GM23338 (cell line): ENCODE data around the gene CD82. TPM values are rescaled to one million over a fixed set of nuclear protein-coding genes. Genes with fewer than 3 reads are reported as not detected.

Experiments
- ATAC-seq: fragments of 200-7000 bp; cut with Tn5 transposase; 3 replicates; pipeline ENCODE4 v1.9.1; 2020
- DNase-seq: peaks from one replicate; pipeline ENCODE4 v3.0.0-alpha.2; 2015; ENCODE audit warnings: low spot score
- H2AFZ ChIP-seq: fragments of 200-600 bp; sonication (generic); 2 replicates; pipeline ENCODE4 v1.8.0; 2016; ENCODE audit warnings: antibody characterized with exemption, mild to moderate bottlenecking, moderate library complexity
- H3F3A ChIP-seq: fragments of 200-600 bp; sonication (generic); replicated peaks from 2 replicates; pipeline ENCODE4 v1.8.0; 2017; ENCODE audit warnings: antibody characterized with exemption, mixed run types, low read depth
- H3K27ac ChIP-seq: fragments of 200-600 bp; sonication (generic); 2 replicates; pipeline ENCODE4 v1.6.1; 2016; ENCODE audit warnings: low read depth
- H3K27me3 ChIP-seq: fragments of 200-600 bp; sonication (generic); 2 replicates; pipeline ENCODE4 v1.8.0; 2016; ENCODE audit warnings: mild to moderate bottlenecking, mixed run types, moderate library complexity; ENCODE audit not compliant: insufficient read depth
- H3K36me3 ChIP-seq: fragments of 200-600 bp; sonication (generic); 2 replicates; pipeline ENCODE4 v1.8.0; 2016; ENCODE audit warnings: mild to moderate bottlenecking; ENCODE audit not compliant: insufficient read depth
- H3K4me1 ChIP-seq: fragments of 200-600 bp; sonication (generic); 2 replicates; pipeline ENCODE4 v1.8.0; 2016; ENCODE audit warnings: mild to moderate bottlenecking, moderate library complexity; ENCODE audit not compliant: insufficient read depth
- H3K4me2 ChIP-seq: fragments of 200-600 bp; sonication (generic); 2 replicates; pipeline ENCODE4 v1.7.1; 2017; ENCODE audit warnings: mixed run types
- H3K4me3 ChIP-seq: fragments of 200-600 bp; sonication (generic); 2 replicates; pipeline ENCODE4 v1.6.1; 2016; ENCODE audit warnings: mixed run types
- H3K79me2 ChIP-seq: fragments of 200-600 bp; sonication (generic); replicated peaks from 2 replicates; pipeline ENCODE4 v1.8.0; 2017; ENCODE audit warnings: mild to moderate bottlenecking; ENCODE audit not compliant: insufficient read depth
- H3K9me2 ChIP-seq: fragments of 200-600 bp; sonication (generic); 2 replicates; pipeline ENCODE4 v1.8.0; 2017; ENCODE audit not compliant: insufficient read depth
- H4K20me1 ChIP-seq: fragments of 200-600 bp; sonication (generic); replicated peaks from 2 replicates; pipeline ENCODE4 v1.8.0; 2017; ENCODE audit warnings: mild to moderate bottlenecking; ENCODE audit not compliant: insufficient read depth
- H3K27ac Mint-ChIP-seq: 2 replicates; pipeline ENCODE4 v1.8.0; 2020; ENCODE audit warnings: inconsistent platforms, mild to moderate bottlenecking, moderate library complexity, mixed read lengths
- H3K27me3 Mint-ChIP-seq: 3 replicates; pipeline ENCODE4 v1.8.0; 2022; ENCODE audit warnings: low read depth, mild to moderate bottlenecking, moderate library complexity, mixed read lengths, inconsistent platforms; ENCODE audit not compliant: insufficient read depth, poor library complexity
- H3K36me3 Mint-ChIP-seq: 3 replicates; pipeline ENCODE4 v1.8.0; 2021; ENCODE audit warnings: low read depth, mild to moderate bottlenecking, inconsistent platforms, moderate library complexity, mixed read lengths
- H3K4me1 Mint-ChIP-seq: 3 replicates; pipeline ENCODE4 v1.8.0; 2020; ENCODE audit warnings: mild to moderate bottlenecking, inconsistent platforms, mixed read lengths
- H3K4me3 Mint-ChIP-seq: 3 replicates; pipeline ENCODE4 v1.8.0; 2021; ENCODE audit warnings: moderate library complexity, mild to moderate bottlenecking, inconsistent platforms, mixed read lengths
- H3K9me3 Mint-ChIP-seq: 3 replicates; pipeline ENCODE4 v1.8.0; 2020; ENCODE audit warnings: moderate library complexity, mild to moderate bottlenecking, inconsistent platforms, mixed read lengths
- CREB1 ChIP-seq: fragments of 250-450 bp; sonication (Bioruptor Pico); IDR thresholded peaks from 2 replicates; pipeline ENCODE4 v1.5.0; 2020; ENCODE audit warnings: low read depth, mild to moderate bottlenecking, moderate library complexity
- EZH2 ChIP-seq: fragments of 200-600 bp; sonication (generic); IDR thresholded peaks from one replicate; pipeline ENCODE4 v1.8.0; 2017; ENCODE audit warnings: antibody characterized with exemption, mild to moderate bottlenecking, low read depth; ENCODE audit not compliant: unreplicated experiment
- EZH2phosphoT487 ChIP-seq: fragments of 200-600 bp; sonication (generic); IDR thresholded peaks from one replicate; pipeline ENCODE4 v1.8.1; 2018; ENCODE audit warnings: antibody characterized with exemption; ENCODE audit not compliant: unreplicated experiment
- JUNB ChIP-seq: IDR thresholded peaks from one replicate; pipeline ENCODE4 v1.6.1; 2016; ENCODE audit warnings: antibody characterized with exemption; ENCODE audit not compliant: unreplicated experiment
- NANOG ChIP-seq: IDR thresholded peaks from 2 replicates; pipeline ENCODE4 v1.6.1; 2016; ENCODE audit warnings: antibody characterized with exemption, borderline replicate concordance
- POLR2AphosphoS5 ChIP-seq: IDR thresholded peaks from 2 replicates; pipeline ENCODE4 v1.6.1; 2016; ENCODE audit warnings: antibody characterized with exemption, low read depth
- STAT1 ChIP-seq: IDR thresholded peaks from one replicate; pipeline ENCODE4 v1.6.1; 2016; ENCODE audit warnings: antibody characterized with exemption; ENCODE audit not compliant: unreplicated experiment
- ZNF114 ChIP-seq: fragments of 250-450 bp; sonication (Bioruptor Pico); IDR thresholded peaks from 2 replicates; pipeline ENCODE4 v1.5.0; 2020; ENCODE audit warnings: mild to moderate bottlenecking, moderate library complexity
- ZNF331 ChIP-seq: fragments of 250-450 bp; sonication (Bioruptor Pico); IDR thresholded peaks from 2 replicates; pipeline ENCODE4 v1.5.0; 2020; ENCODE audit warnings: low read depth, mild to moderate bottlenecking, moderate library complexity
- polyA plus RNA-seq: library from polyadenylated mRNA; unstranded; fragments of >200 nt; fragmentation: Nextera tagmentation; extraction: Ambion mirVana; gene quantifications from 2 replicates; pipeline ENCODE4 v1.2.1, GENCODE V29; 2016
- total RNA-seq: library from RNA; depleted of rRNA; stranded (reverse); fragments of >200 nt; shearing (Covaris generic); gene quantifications from 2 replicates; pipeline ENCODE4 v1.2.3, GENCODE V29; 2014
- TF ChIP-seq, protein P1 (sequence below): fragments of 250-450 bp; sonication (Bioruptor Pico); IDR thresholded peaks from 2 replicates; pipeline ENCODE4 v1.5.0; 2020; ENCODE audit warnings: mild to moderate bottlenecking, moderate library complexity
- TF ChIP-seq, protein P2 (sequence below): IDR thresholded peaks from one replicate; pipeline ENCODE4 v1.6.1; 2018; ENCODE audit warnings: antibody characterized with exemption; ENCODE audit not compliant: unreplicated experiment
- TF ChIP-seq, protein P3 (sequence below), 2 experiments: fragments of 200-600 bp in 1 of 2; sonication (generic) in 1 of 2; conservative IDR thresholded peaks; 2 replicates each; pipeline versions ENCODE4 v1.5.1 to v1.6.1; 2016 to 2017; ENCODE audit warnings: antibody characterized with exemption in 2 of 2, low read depth in 2 of 2, mild to moderate bottlenecking in 2 of 2, moderate library complexity in 1 of 2
- TF ChIP-seq, protein P4 (sequence below): IDR thresholded peaks from 2 replicates; pipeline ENCODE4 v1.6.1; 2016; ENCODE audit warnings: antibody characterized with exemption

CD82 gene
- total and polyA plus RNA-seq, 2 experiments from 2014 or later, result 4.4 to 4.9 TPM

DNA sequence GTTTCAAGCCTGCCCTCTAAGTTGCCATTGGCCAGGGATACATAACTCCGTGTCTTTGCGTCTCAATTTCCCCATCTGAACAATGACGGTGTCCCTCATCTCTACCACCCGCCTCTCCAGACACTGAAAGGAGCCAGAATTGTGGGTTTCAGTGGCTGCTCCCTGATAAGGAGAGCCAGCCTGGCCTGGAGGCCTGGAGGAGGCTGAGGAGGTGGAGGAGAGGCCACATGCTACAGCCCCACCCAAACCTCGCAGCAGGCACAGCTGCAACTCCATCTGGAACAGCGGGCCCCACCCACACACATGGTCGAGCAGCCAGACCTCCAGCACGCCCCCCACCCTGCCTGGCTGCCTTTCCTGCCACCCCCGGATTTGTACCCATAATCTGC, 34.4 kb upstream of the CD82 start:
- Histone ChIP-seq H3K27ac (no peak overlapping the region), H3K4me2 (no peak overlapping the region), H3K4me3 (no peak overlapping the region), H3K79me2 (no peaks in the 10 kb centered on the region), H3K9me2 (no peaks in the 10 kb centered on the region), H4K20me1 (no peaks in the 10 kb centered on the region), H3K27me3 (no peaks in the 10 kb centered on the region), H3K36me3 (no peaks in the 10 kb centered on the region), H3K4me1 (peaks cover 4% of the 10 kb centered on the region; the same call in 1 of the 2 replicates), H2AFZ (no peak overlapping the region), H3F3A (no peaks in the 10 kb centered on the region)
- H3K36me3 Mint-ChIP-seq, result no peaks in the 10 kb centered on the region
- H3K27me3 Mint-ChIP-seq, result peaks cover 24% of the 10 kb centered on the region
- H3K4me1 Mint-ChIP-seq, result peaks cover 25% of the 10 kb centered on the region
- ATAC-seq, result no peak
- TF ChIP-seq STAT1 (no peak), EZH2phosphoT487 (no peak), EZH2 (no peak), ZNF331 (CRISPR knock-in tag) (no peak), JUNB (no peak), POLR2AphosphoS5 (no peak), NANOG (no peak), ZNF114 (CRISPR knock-in tag) (no peak), CREB1 (no peak)
- TF ChIP-seq, protein P1, sequence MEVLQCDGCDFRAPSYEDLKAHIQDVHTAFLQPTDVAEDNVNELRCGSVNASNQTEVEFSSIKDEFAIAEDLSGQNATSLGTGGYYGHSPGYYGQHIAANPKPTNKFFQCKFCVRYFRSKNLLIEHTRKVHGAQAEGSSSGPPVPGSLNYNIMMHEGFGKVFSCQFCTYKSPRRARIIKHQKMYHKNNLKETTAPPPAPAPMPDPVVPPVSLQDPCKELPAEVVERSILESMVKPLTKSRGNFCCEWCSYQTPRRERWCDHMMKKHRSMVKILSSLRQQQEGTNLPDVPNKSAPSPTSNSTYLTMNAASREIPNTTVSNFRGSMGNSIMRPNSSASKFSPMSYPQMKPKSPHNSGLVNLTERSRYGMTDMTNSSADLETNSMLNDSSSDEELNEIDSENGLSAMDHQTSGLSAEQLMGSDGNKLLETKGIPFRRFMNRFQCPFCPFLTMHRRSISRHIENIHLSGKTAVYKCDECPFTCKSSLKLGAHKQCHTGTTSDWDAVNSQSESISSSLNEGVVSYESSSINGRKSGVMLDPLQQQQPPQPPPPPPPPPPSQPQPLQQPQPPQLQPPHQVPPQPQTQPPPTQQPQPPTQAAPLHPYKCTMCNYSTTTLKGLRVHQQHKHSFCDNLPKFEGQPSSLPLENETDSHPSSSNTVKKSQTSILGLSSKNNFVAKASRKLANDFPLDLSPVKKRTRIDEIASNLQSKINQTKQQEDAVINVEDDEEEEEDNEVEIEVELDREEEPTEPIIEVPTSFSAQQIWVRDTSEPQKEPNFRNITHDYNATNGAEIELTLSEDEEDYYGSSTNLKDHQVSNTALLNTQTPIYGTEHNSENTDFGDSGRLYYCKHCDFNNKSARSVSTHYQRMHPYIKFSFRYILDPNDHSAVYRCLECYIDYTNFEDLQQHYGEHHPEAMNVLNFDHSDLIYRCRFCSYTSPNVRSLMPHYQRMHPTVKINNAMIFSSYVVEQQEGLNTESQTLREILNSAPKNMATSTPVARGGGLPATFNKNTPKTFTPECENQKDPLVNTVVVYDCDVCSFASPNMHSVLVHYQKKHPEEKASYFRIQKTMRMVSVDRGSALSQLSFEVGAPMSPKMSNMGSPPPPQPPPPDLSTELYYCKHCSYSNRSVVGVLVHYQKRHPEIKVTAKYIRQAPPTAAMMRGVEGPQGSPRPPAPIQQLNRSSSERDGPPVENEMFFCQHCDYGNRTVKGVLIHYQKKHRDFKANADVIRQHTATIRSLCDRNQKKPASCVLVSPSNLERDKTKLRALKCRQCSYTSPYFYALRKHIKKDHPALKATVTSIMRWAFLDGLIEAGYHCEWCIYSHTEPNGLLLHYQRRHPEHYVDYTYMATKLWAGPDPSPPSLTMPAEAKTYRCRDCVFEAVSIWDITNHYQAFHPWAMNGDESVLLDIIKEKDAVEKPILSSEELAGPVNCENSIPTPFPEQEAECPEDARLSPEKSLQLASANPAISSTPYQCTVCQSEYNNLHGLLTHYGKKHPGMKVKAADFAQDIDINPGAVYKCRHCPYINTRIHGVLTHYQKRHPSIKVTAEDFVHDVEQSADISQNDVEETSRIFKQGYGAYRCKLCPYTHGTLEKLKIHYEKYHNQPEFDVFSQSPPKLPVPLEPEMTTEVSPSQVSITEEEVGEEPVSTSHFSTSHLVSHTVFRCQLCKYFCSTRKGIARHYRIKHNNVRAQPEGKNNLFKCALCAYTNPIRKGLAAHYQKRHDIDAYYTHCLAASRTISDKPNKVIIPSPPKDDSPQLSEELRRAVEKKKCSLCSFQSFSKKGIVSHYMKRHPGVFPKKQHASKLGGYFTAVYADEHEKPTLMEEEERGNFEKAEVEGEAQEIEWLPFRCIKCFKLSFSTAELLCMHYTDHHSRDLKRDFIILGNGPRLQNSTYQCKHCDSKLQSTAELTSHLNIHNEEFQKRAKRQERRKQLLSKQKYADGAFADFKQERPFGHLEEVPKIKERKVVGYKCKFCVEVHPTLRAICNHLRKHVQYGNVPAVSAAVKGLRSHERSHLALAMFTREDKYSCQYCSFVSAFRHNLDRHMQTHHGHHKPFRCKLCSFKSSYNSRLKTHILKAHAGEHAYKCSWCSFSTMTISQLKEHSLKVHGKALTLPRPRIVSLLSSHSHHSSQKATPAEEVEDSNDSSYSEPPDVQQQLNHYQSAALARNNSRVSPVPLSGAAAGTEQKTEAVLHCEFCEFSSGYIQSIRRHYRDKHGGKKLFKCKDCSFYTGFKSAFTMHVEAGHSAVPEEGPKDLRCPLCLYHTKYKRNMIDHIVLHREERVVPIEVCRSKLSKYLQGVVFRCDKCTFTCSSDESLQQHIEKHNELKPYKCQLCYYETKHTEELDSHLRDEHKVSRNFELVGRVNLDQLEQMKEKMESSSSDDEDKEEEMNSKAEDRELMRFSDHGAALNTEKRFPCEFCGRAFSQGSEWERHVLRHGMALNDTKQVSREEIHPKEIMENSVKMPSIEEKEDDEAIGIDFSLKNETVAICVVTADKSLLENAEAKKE (CRISPR knock-in tag), result no peak
- TF ChIP-seq, protein P2, sequence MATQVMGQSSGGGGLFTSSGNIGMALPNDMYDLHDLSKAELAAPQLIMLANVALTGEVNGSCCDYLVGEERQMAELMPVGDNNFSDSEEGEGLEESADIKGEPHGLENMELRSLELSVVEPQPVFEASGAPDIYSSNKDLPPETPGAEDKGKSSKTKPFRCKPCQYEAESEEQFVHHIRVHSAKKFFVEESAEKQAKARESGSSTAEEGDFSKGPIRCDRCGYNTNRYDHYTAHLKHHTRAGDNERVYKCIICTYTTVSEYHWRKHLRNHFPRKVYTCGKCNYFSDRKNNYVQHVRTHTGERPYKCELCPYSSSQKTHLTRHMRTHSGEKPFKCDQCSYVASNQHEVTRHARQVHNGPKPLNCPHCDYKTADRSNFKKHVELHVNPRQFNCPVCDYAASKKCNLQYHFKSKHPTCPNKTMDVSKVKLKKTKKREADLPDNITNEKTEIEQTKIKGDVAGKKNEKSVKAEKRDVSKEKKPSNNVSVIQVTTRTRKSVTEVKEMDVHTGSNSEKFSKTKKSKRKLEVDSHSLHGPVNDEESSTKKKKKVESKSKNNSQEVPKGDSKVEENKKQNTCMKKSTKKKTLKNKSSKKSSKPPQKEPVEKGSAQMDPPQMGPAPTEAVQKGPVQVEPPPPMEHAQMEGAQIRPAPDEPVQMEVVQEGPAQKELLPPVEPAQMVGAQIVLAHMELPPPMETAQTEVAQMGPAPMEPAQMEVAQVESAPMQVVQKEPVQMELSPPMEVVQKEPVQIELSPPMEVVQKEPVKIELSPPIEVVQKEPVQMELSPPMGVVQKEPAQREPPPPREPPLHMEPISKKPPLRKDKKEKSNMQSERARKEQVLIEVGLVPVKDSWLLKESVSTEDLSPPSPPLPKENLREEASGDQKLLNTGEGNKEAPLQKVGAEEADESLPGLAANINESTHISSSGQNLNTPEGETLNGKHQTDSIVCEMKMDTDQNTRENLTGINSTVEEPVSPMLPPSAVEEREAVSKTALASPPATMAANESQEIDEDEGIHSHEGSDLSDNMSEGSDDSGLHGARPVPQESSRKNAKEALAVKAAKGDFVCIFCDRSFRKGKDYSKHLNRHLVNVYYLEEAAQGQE, result no peak
- TF ChIP-seq, protein P3, sequence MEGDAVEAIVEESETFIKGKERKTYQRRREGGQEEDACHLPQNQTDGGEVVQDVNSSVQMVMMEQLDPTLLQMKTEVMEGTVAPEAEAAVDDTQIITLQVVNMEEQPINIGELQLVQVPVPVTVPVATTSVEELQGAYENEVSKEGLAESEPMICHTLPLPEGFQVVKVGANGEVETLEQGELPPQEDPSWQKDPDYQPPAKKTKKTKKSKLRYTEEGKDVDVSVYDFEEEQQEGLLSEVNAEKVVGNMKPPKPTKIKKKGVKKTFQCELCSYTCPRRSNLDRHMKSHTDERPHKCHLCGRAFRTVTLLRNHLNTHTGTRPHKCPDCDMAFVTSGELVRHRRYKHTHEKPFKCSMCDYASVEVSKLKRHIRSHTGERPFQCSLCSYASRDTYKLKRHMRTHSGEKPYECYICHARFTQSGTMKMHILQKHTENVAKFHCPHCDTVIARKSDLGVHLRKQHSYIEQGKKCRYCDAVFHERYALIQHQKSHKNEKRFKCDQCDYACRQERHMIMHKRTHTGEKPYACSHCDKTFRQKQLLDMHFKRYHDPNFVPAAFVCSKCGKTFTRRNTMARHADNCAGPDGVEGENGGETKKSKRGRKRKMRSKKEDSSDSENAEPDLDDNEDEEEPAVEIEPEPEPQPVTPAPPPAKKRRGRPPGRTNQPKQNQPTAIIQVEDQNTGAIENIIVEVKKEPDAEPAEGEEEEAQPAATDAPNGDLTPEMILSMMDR (conservative IDR thresholded peaks at IDR 0.05; ENCODE audit: low read depth in 2 of 2), result no peak
- TF ChIP-seq, protein P4, sequence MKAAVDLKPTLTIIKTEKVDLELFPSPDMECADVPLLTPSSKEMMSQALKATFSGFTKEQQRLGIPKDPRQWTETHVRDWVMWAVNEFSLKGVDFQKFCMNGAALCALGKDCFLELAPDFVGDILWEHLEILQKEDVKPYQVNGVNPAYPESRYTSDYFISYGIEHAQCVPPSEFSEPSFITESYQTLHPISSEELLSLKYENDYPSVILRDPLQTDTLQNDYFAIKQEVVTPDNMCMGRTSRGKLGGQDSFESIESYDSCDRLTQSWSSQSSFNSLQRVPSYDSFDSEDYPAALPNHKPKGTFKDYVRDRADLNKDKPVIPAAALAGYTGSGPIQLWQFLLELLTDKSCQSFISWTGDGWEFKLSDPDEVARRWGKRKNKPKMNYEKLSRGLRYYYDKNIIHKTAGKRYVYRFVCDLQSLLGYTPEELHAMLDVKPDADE, result no peak
- no peak overlapping the region for H3K27ac Mint-ChIP-seq
- H3K9me3 Mint-ChIP-seq, result no peaks in the 10 kb centered on the region
- DNase-seq, result no peak
- H3K4me3 Mint-ChIP-seq, result no peak overlapping the region
